HG03064 (cell line): ENCODE data around the gene C11orf86.

Experiments
- ATAC-seq: cut with Tn5 transposase; IDR thresholded peaks from one replicate; pipeline ENCODE4 v1.9.1; 2021; ENCODE audit warnings: low read depth; ENCODE audit not compliant: unreplicated experiment

C11orf86 gene

DNA sequence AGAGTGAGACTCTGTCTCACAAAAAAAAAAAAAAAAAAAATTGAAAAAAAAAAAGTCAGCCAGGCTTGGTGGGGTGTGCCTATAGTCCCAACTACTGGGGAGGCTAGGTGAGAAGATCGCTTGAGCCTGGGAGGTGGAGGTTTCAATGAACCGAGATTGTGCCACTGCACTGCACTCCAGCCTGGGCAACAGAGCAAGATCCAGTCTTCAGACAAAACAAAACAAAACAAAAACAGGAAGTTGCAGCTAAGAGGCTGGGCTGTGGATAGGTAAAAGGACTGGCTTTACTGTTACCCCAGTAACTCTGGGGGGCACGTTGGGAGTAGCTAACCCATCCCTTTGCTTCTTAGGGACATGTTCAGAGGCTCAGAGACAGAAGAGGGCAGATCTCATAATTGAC lies 10.6 kb upstream of the C11orf86 start:
- ATAC-seq: no peak

GRCh38 chr11:66966351-66966750 lies 8.8 kb upstream of the C11orf86 start:
- ATAC-seq: no peak

DNA sequence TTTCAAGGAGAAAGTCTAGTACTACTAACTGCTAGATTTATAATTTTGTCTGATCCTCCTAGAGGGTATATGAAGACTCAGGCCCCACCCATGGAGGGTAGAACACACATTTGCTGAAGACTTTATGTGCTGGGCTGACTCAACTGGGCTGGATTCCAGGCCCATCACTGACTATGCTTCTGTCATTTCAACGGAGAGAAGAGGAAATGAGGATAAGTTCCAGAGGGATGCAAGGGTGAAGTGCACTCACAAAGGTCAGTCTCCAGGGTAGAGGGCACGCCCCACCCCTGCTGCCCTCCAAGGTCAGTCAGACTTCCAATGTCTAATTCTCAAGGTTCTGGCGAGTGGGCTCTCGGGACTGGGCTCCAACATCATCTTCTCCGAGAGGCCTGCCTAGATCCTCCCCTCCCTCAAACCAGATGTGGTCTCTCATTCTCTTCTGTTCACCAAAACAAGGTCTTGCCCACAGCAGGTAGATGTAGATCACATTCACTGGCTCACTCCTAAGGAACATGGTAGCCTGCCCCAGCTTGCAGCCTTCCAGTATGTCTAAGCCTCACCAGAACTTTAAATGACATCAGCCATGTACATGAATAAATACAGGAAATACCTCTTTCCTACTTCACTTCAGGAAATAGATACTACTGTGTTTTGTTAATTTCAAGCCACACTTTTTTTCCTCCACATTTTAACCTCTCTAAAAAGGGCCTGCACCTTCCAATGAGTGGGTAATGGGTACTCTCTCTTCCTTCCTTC lies 7.3 kb upstream of the C11orf86 start:
- ATAC-seq: no peak

- no peak for ATAC-seq
Observed at GRCh38 chr11:66969584-66970225, 5.4 kb upstream of the C11orf86 start.

- ATAC-seq: no peak
Observed at GRCh38 chr11:66970371-66970806, 4.7 kb upstream of the C11orf86 start.

DNA sequence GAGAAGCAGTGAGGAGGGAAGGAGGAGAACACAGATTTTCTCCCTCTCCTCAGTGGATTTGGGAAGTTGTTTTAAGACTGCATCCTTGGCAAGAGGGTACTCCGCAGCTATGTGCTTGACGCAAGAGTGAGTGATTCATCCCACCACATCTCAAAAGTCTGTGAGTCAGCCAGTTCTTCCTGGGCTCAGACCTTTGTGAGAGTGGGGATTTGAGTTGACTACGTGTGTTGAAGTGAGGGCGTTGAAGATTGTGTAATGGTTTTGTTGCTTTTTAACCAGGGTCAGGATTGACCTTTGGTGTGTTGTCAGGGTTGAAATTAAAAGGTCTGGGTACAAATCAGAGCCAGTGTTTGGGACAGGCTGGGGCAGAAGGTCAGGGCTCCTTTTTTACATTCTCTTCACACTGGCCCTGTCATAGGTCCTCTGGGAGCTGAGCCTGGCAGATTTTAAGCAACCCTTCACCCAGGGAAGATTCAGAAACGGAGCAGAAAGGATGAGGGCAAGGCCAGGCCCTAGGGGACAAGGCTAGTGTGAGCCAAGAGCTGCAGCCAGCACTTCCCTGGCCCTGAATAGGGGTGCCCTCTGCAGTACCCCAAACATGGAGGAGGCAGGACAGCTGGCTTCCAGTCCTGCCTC lies 4.2 kb upstream of the C11orf86 start:
- ATAC-seq: no peak

DNA sequence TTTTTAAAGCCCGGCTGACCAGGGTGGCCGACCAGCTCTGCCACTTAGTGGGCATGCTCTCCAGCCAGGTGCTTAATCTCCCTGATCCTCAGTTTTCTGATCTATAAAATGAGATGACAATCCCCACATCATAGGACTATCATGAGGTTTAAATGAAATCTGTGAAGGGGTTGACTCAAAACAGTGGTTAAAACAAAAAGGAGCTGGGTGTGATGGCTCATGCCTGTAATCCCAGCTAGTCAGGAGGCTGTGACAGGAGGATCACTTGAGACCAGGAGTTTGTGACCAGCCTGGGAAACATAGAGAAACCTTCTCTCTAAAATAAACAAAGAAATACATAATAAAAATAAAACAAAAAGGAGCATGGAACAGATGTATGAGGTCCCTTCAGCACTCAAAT lies 3.6 kb upstream of the C11orf86 start:
- ATAC-seq: no peak

- no peak for ATAC-seq
Observed at GRCh38 chr11:66973956-66974580, 1.0 kb upstream of the C11orf86 start.

DNA sequence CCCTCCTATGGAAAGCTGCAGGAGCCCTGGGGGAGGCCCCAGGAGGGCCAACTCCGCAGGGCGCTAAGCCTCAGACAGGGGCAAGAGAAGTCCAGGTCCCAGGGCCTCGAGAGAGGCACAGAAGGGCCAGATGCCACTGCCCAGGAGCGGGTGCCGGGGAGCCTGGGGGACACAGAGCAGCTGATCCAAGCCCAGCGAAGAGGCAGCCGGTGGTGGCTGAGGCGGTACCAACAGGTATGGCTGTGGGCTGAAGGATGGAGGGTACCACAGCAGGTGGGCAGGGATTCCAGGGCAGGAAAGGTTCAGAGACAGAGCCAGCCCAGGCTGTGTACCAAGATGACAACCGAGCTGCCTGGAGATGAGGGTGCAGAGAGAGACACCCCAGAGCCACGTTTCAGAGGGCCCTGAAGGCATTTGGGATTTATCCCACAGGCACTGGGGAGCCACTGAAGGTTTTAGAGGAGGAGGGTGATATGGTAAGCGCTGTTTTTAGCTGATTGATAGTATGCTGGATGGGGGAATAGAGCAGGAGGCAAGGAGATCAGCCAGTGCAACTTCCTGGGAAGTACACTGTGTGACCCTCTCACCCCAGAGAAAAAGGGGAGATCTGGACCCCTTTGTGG lies 412 bp downstream of the C11orf86 start:
- ATAC-seq: no peak

GRCh38 chr11:66976028-66976467 lies 944 bp downstream of the C11orf86 start:
- ATAC-seq: no peak

GRCh38 chr11:66976925-66977324 lies 1.8 kb downstream of the C11orf86 start:
- no peak for ATAC-seq

- no peak for ATAC-seq
Observed at GRCh38 chr11:66978229-66978628, 3.1 kb downstream of the C11orf86 start.

DNA sequence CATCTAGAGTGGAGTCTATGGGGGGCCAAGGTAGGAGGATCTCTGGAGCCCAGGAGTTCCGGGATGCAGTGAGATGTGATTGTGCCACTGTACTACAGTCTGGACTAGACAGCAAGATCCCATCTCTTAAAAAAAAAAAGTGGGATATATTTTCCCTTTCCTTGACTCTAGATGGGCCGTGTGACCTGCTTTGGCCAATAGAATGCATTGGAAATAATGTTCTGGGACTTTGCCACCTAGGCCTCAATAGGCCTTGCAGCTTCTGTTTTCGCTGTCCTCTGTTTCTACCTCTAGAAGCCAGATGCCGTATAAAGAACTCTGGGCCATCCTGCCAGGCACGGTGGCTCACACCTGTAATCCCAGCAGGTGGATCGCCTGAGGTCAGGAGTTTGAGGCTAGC lies 3.6 kb downstream of the C11orf86 start:
- ATAC-seq: no peak

GRCh38 chr11:66979336-66979980 lies 4.4 kb downstream of the C11orf86 start:
- ATAC-seq: no peak

GRCh38 chr11:66981976-66982578 lies 7.0 kb downstream of the C11orf86 start:
- no peak for ATAC-seq

- no peak for ATAC-seq
Observed at GRCh38 chr11:66983275-66983924, 8.3 kb downstream of the C11orf86 start.

- ATAC-seq: no peak
Observed at GRCh38 chr11:66985508-66986177, 10.5 kb downstream of the C11orf86 start.

DNA sequence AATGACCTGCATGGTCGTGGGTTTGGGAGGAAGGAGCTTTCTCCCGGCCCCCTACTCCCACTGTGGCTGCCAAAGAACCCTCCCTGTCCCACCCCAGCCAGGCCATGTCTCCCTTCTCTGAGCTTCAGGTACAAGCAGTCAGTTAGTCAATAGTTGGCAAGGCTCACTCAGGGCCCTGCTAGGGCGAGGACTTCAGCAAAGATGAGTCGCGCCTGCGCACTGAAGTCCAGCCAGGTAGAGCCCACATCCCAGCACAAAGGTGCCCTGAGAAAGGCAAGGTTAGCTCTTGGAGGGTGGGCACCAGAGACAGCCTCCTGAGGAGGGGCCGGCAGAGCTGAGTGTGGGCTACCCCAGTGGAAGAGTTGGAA lies 11.1 kb downstream of the C11orf86 start:
- no peak for ATAC-seq

DNA sequence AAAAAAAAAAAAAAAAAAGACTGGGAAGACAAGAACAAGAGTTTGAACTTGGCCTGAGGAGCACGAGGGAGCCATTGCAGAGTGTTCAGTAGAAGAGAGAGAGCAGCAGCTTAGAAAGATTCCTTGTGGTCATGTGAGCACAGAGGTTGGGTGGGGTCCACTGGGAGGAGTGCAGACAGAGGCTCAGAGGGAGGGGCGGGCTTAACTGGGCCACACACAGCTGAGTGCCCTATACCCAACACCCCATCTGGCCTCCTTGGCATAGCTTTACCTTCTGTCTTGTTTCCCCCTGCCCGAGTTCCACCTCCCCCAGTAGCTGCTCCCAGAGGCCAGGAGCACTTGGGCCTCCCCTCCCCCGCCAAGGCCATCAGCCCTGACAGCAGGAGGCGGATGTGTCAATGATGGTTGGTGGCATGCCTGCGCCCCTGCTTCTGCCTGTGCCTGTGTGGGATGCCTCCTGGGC lies 12.1 kb downstream of the C11orf86 start:
- no peak for ATAC-seq
